HAP-1 (cell line): Measurements from ENCODE around the gene POLR1C.
"Not testable (repeated sequence)": the region's sequence is repeated elsewhere in the genome, so short reads cannot be mapped to it uniquely, and the experiment has no call there.

Experiments used
- DNase-seq, 2 experiments: peaks; one replicate each; pipeline ENCODE4 v3.0.0-alpha.2; 2016 to 2020; ENCODE audit warnings: low spot score in 2 of 2
- H3K27me3 ChIP-seq: fragments of 250-450 bp; sonication (Bioruptor Pico); 2 replicates; pipeline ENCODE4 v1.5.1; 2020; ENCODE audit warnings: low read depth, mild to moderate bottlenecking, moderate library complexity
- H3K36me3 ChIP-seq: fragments of 250-450 bp; sonication (Bioruptor Pico); replicated peaks from 2 replicates; pipeline ENCODE4 v1.5.1; 2020; ENCODE audit warnings: mild to moderate bottlenecking
- H3K4me1 ChIP-seq: fragments of 250-450 bp; sonication (Bioruptor Pico); 2 replicates; pipeline ENCODE4 v1.5.1; 2020; ENCODE audit warnings: mild to moderate bottlenecking
- H3K4me3 ChIP-seq: fragments of 250-450 bp; sonication (Bioruptor Pico); 2 replicates; pipeline ENCODE4 v1.5.1; 2020; ENCODE audit warnings: mild to moderate bottlenecking, moderate library complexity
- H3K9me3 ChIP-seq: fragments of 250-450 bp; sonication (Bioruptor Pico); 2 replicates; pipeline ENCODE4 v1.5.1; 2020; ENCODE audit warnings: mild to moderate bottlenecking, moderate library complexity
- in situ Hi-C: fragments of 300-500 bp; cut with MboI; formaldehyde crosslinking; loops from 3 replicates; pipeline ENCODE4 v1.14.3; 2020; ENCODE audit warnings: low sequenced_read_pairs, inconsistent platforms, mixed read lengths

Gene POLR1C

DNA sequence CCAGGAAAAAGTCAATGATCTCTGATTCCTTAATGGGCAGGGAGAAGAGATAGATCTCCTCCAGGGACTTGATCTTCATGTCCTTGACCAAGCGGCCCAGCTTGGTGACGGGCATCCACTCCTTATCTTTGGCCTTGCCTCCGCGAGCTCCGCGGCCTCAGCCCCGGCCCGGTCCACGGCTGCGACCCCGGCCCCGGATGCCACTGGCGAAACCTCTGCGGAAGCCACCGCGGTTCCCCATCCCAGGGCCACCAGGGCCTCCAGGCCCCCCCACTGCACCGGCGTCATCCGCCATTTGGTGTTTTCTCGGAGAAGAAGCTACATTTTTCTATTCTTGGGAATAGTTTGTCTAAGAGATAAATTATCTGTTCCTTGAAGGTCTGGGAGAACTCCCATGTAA, 22.5 kb downstream of the POLR1C start:
- H3K4me3 ChIP-seq, DNase-seq, H3K27me3 ChIP-seq, H3K9me3 ChIP-seq, in situ Hi-C loops, H3K4me1 ChIP-seq: not testable (repeated sequence)
- peaks cover 71% of the 10 kb centered on the region for H3K36me3 ChIP-seq

DNA sequence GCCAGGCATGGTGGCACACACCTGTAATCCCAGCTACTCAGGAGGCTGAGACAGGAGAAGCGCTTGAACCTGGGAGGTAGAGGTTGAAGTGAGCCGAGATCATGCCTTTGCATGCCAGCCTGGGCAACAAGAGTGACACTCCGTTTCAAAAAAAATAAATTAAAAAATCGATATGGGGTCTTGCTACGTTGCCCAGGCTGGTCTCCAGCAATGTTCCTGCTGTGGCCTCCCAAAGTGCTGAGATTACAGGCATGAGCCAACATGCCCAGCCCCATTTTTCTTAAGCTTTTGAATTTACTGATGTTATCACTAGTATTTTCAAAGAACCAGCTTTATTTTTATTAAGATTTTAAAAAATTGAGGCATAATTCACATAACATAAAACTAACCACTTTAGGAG, 23.6 kb downstream of the POLR1C start:
- H3K36me3 ChIP-seq, result peaks cover 74% of the 10 kb centered on the region
- H3K9me3 ChIP-seq, result no peaks in the 10 kb centered on the region
- no peak for DNase-seq
- H3K27me3 ChIP-seq, result no peaks in the 10 kb centered on the region
- no peaks in the 10 kb centered on the region for H3K4me1 ChIP-seq
- in situ Hi-C loops, result no loop called here
- no peak overlapping the region for H3K4me3 ChIP-seq

DNA sequence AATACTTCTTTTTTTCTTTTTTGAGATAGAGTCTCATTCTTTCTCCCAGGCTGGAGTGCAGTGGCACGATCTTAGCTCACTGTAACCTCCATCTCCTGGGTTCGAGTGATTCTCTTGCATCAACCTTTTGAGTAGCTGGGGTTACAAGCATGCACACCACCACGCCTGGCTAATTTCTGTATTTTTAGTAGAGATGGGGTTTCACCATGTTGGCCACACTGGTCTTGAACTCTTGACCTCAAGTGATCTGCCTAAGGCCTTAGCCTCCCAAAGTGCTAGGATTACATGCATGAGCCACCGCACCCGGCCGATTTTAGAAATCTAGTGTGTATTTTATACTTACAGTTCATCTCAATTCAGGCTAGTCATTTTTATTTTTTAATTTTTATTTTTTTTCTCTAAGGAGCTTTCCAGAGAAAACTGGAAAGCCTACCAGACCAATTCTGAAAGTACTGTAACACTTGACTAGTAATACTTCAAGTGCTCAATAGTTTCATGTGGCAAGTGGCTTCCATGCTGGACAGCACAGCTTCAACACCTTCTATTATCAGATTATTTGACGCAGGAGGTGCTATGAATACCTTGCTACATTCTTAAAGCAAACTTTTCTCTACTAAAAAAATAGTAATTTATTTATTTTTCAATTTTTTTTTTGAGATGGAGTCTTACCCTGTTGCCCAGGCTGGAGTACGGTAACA, 25.0 kb downstream of the POLR1C start:
- no peak for DNase-seq
- Histone ChIP-seq H3K36me3 (peaks cover 85% of the 10 kb centered on the region), H3K9me3 (no peaks in the 10 kb centered on the region), H3K4me1 (no peaks in the 10 kb centered on the region), H3K27me3 (no peaks in the 10 kb centered on the region), H3K4me3 (no peak overlapping the region)
- in situ Hi-C loops, result no loop called here

DNA sequence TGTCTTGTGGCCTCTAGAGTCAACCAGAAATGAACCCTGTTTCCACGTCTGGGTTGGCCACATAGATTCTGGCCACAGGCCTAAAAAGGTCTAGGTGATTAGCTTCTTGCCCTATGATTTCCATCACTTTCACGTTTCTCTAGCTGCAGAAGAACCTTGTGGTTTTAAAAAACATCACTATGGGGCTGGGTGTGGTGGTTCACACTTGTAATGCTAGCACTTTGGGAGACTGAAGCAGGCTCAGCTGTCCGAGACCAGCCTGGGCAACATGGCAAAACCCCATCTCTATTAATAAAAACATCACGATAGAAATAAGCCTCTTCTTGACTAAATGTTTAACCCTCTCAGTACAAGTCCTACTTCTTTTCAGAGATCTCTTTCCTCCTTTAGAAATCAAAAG, 27.6 kb downstream of the POLR1C start:
- Histone ChIP-seq H3K9me3 (no peaks in the 10 kb centered on the region), H3K27me3 (no peaks in the 10 kb centered on the region), H3K36me3 (peaks cover 90% of the 10 kb centered on the region), H3K4me1 (no peaks in the 10 kb centered on the region), H3K4me3 (no peak overlapping the region)
- no peak for DNase-seq
- in situ Hi-C loops, result no loop called here

DNA sequence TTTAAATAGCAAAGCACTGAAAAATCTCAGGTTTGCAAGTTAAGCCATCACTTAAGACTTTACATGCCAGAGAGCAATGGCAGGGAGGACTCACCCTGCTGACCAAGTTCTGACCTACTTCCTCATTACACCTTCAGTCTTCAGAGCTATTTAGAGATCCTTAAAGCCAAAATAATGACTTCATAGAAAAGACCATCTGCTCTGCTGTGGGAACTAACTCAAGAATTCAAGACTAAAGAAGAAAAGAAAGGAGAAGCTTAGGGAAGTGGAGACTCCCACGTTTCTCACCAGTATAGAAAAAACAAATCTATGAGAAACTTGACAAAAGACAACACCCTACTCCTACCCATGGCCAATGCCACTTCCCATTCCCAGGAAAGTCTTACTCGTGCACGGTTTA, 30.3 kb downstream of the POLR1C start:
- Histone ChIP-seq H3K4me1 (no peaks in the 10 kb centered on the region), H3K4me3 (no peak overlapping the region), H3K36me3 (peaks cover 99% of the 10 kb centered on the region), H3K9me3 (no peaks in the 10 kb centered on the region), H3K27me3 (no peaks in the 10 kb centered on the region)
- in situ Hi-C loops, result no loop called here
- DNase-seq, result no peak

DNA sequence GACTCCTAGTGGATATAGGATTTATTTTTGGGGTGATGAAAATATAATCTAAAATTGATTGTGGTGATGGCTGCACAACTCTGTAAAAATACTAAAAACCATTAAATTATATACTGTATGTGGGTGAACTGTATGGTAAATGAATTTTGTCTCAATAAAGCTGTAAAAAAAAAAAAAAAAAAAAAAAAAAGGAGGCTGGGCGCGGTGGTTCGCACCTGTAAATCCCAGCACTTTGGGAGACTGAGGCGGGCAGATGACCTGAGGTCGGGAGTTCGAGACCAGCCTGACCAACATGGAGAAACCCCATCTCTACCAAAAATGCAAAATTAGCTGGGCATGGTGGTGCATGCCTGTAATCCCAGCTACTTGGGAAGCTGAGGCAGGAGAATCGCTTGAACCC, 40.7 kb downstream of the POLR1C start:
- H3K36me3 ChIP-seq, result peaks cover 92% of the 10 kb centered on the region
- H3K4me1 ChIP-seq, H3K27me3 ChIP-seq, H3K4me3 ChIP-seq, in situ Hi-C loops, DNase-seq, H3K9me3 ChIP-seq: not testable (repeated sequence)

DNA sequence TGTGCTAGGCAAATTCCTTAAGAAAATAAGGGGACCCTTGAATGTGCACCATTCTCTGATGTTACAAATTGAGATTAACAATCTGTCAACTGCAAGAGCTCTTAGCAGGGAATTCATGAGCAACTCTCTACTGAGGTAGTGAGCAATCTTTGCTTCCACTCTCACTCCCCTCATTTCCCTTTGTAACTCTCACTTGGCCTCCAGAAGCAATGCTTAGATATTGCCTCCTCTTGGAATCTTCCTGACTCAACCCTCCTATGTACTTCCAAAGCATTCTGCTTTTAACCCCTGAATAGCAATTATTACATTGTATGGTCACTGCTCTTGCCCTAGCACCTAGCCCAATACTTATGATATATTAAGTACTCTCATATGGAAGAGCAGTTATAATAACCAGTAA, 42.4 kb downstream of the POLR1C start:
- in situ Hi-C loops, result no loop called here
- Histone ChIP-seq H3K27me3 (no peaks in the 10 kb centered on the region), H3K36me3 (peaks cover 95% of the 10 kb centered on the region), H3K4me1 (no peaks in the 10 kb centered on the region), H3K9me3 (no peaks in the 10 kb centered on the region), H3K4me3 (no peak overlapping the region)
- no peak for DNase-seq

DNA sequence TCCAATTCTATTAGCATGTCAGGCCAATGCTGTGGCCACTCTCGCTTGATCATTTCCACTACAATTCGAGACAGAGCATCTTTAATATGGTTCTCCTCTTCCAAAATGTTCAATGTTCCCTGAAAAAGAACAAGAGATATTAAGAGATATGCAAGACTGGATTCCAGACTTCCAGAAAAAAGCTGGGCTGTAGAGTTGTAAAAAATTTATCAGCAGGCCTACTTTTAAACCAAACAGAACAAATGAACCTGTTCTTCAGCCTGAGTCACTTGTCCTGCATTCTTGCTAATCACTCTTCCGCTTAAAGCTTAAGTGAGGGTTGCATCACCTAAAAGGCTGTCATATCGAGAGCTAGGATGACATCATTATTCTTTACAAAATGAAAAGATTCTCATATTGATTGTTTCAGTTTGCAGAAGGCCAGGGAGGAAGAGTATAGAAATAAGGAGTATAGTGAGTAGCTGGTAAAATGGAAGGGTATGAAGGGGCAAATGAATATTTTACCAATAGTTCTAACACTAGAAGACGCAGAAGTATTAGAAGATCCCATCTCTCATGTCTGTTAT, 54.1 kb downstream of the POLR1C start:
- DNase-seq, result no peak
- Histone ChIP-seq H3K4me1 (no peaks in the 10 kb centered on the region; the same call in 1 of the 2 replicates), H3K27me3 (no peaks in the 10 kb centered on the region), H3K9me3 (no peaks in the 10 kb centered on the region), H3K4me3 (no peak overlapping the region), H3K36me3 (peaks cover 68% of the 10 kb centered on the region)
- in situ Hi-C loops, result no loop called here
